Breast epithelium (tissue), 3 donors: ENCODE data around the gene GJA1.

Experiments used
- POLR2AphosphoS5 ChIP-seq, 3 donors: sonication (generic); formaldehyde crosslinking; IDR thresholded peaks; one replicate each; pipeline ENCODE4 v1.6.1; 2017; ENCODE audit warnings: antibody characterized with exemption in 3 of 3
- TF ChIP-seq, protein P1 (sequence below), 3 donors: fragments of 450-650 bp; IDR thresholded peaks; one replicate each; pipeline ENCODE4 v1.5.1; 2016 to 2017; ENCODE audit warnings: antibody characterized with exemption in 3 of 3, mild to moderate bottlenecking in 3 of 3, moderate library complexity in 3 of 3

DNA sequence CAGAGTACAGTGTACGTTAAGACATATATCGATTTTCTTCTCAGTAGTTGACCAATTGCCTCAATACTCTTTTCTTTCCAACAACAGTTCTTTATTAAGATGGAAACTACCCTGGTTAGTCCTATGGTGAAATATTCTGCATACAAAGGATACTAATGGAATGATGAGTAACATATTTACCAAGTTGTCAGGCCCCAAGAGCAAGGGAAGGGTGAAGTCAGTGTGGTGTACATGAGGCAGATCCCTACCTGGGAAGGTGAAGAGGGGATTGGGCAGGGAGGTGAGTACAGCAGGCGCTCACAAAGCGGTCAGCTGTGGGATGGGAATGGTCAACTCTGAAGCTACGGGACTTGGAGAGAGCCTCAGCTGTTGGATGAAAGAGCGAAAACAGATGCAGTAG, 29.7 kb downstream of the GJA1 start:
- TF ChIP-seq, protein P1, sequence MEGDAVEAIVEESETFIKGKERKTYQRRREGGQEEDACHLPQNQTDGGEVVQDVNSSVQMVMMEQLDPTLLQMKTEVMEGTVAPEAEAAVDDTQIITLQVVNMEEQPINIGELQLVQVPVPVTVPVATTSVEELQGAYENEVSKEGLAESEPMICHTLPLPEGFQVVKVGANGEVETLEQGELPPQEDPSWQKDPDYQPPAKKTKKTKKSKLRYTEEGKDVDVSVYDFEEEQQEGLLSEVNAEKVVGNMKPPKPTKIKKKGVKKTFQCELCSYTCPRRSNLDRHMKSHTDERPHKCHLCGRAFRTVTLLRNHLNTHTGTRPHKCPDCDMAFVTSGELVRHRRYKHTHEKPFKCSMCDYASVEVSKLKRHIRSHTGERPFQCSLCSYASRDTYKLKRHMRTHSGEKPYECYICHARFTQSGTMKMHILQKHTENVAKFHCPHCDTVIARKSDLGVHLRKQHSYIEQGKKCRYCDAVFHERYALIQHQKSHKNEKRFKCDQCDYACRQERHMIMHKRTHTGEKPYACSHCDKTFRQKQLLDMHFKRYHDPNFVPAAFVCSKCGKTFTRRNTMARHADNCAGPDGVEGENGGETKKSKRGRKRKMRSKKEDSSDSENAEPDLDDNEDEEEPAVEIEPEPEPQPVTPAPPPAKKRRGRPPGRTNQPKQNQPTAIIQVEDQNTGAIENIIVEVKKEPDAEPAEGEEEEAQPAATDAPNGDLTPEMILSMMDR (IDR thresholded peaks at IDR 0.05), result no peak
- TF ChIP-seq POLR2AphosphoS5 (IDR thresholded peaks at IDR 0.05), result no peak
